Activated naive CD4-positive, alpha-beta T cell treated with anti-CD3 and anti-CD28 coated beads for 36 hours (primary cell): ENCODE results near the gene SLC37A3. TPM values are rescaled to one million over a fixed set of nuclear protein-coding genes. Genes with fewer than 3 reads are reported as not detected.
A peak's percentile ranks its signal among the peaks of the same experiment; 100 is the strongest.

Source experiments
- CTCF ChIA-PET: fragments of 350-600 bp; sonication (Branson Sonifier 250); formaldehyde crosslinking; loops from one replicate; lab custom pipeline; 2021; ENCODE audit warnings: antibody characterized with exemption; lab: Charles Lee
- DNase-seq: peaks from one replicate; pipeline ENCODE4 v3.0.0-alpha.2; 2020
- H3K27ac Mint-ChIP-seq: one replicate; pipeline ENCODE4 v1.8.0; 2021; ENCODE audit warnings: mild to moderate bottlenecking, mixed read lengths
- H3K27me3 Mint-ChIP-seq: one replicate; pipeline ENCODE4 v1.8.0; 2021; ENCODE audit warnings: low read depth, mixed read lengths
- H3K36me3 Mint-ChIP-seq: one replicate; pipeline ENCODE4 v1.8.0; 2021; ENCODE audit warnings: low read depth, mixed read lengths
- H3K4me1 Mint-ChIP-seq: one replicate; pipeline ENCODE4 v1.8.0; 2021; ENCODE audit warnings: low read depth, mixed read lengths
- H3K4me3 Mint-ChIP-seq: one replicate; pipeline ENCODE4 v1.8.0; 2021; ENCODE audit warnings: mild to moderate bottlenecking, moderate library complexity, mixed read lengths
- H3K9me3 Mint-ChIP-seq: one replicate; pipeline ENCODE4 v1.8.0; 2021; ENCODE audit warnings: mixed read lengths
- intact Hi-C: fragments of 100-400 bp; cut with micrococcal nuclease; formaldehyde crosslinking; loops from one replicate; pipeline ENCODE4 v1.15.1; 2023
- total RNA-seq, 2 experiments: library from RNA; stranded (reverse); gene quantifications; one replicate each; pipeline ENCODE4 v1.2.3, GENCODE V29; 2021

Gene SLC37A3
- total RNA-seq, 2 experiments from 2014 or later = 25.6 to 28.7 TPM

DNA sequence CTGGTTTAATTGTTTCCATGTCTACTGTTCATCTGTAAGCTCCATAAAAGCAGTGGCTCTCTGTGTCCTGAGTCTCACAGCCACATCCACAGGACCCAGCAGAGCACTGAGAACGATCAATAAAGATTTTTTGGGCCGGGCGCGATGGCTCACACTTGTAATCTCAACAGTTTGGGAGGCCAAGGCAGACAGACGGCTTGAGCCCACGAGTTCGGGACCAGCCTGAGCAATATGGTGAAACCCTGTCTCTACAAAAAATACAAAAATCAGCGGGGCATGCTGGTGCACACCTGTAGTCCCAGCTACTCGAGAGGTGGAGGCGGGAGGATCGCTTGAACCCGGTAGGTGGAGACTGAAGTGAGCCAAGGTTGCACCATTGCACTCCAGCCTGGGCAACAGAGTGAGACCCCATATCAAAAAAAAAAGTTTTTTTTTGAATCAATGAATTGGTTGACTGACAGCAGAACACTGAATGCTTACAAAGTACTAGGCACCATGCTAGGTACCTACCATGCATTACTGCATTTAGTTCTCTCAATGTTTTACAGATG, 4.5 kb downstream of the SLC37A3 start:
- Mint-ChIP-seq H3K27me3 (no peaks in the 10 kb centered on the region), H3K9me3 (no peaks in the 10 kb centered on the region), H3K36me3 (peaks cover 5% of the 10 kb centered on the region), H3K27ac (no peak overlapping the region), H3K4me3 (no peak overlapping the region), H3K4me1 (peaks cover 8% of the 10 kb centered on the region)
- intact Hi-C loops = loop anchor here (5.0 kb wide), 1 partner anchor 182 kb away; no protein-coding TSS in a partner anchor
- CTCF ChIA-PET = interaction anchor here (0.6 to 1.2 kb wide), 4 partner anchors 19 to 622 kb away, joined by 3 to 4 read pairs (median 3); no protein-coding TSS in a partner anchor
- DNase-seq = no peak

- Mint-ChIP-seq H3K4me1 (peaks cover 7% of the 10 kb centered on the region), H3K9me3 (no peaks in the 10 kb centered on the region), H3K27ac (no peak overlapping the region), H3K36me3 (peaks cover 5% of the 10 kb centered on the region), H3K4me3 (no peak overlapping the region), H3K27me3 (no peaks in the 10 kb centered on the region)
- no peak for DNase-seq
- CTCF ChIA-PET = no interaction called here
- intact Hi-C loops = loop anchor here (5.0 kb wide), 1 partner anchor 179 kb away; no protein-coding TSS in a partner anchor
Measured at GRCh38 chr7:140391634-140392033, 6.7 kb downstream of the SLC37A3 start.

- peak; percentile 55 for DNase-seq
- Mint-ChIP-seq H3K4me1 (peaks cover 1% of the 10 kb centered on the region), H3K36me3 (peaks cover 3% of the 10 kb centered on the region), H3K9me3 (no peaks in the 10 kb centered on the region), H3K27ac (no peak overlapping the region), H3K27me3 (no peaks in the 10 kb centered on the region), H3K4me3 (no peak overlapping the region)
- CTCF ChIA-PET = interaction anchor here (0.7 kb wide), 1 partner anchor 66 kb away, joined by 5 read pairs; no protein-coding TSS in a partner anchor
- intact Hi-C loops = loop anchor here (1.0 to 5.0 kb wide), 2 partner anchors 14 to 178 kb away; no protein-coding TSS in a partner anchor
Measured at GRCh38 chr7:140390466-140391190, 7.7 kb downstream of the SLC37A3 start.

DNA sequence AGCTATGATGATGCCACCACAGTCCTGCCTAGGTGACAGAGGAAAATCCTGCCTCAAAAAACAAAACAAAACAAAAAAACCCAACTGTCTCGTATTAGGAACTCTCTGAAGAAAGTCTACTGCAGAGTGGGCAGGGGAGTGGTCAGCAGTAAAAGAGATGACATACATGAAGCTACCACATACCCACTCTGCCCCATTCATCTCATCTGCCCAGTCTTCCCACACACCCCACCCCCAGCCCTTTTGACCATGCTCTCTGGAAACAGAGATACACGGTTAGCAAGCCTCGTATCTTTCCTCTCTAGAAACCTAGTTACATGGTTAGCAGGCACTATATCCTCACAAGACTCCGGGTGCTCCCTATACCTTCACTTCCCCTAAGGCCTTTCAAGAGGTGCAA, 8.3 kb downstream of the SLC37A3 start:
- no peaks in the 10 kb centered on the region for H3K27me3 Mint-ChIP-seq
- intact Hi-C loops = loop anchor here (1.0 to 5.0 kb wide), 2 partner anchors 14 to 178 kb away; no protein-coding TSS in a partner anchor
- peaks cover 3% of the 10 kb centered on the region for H3K36me3 Mint-ChIP-seq
- H3K4me1 Mint-ChIP-seq = peaks cover 7% of the 10 kb centered on the region
- CTCF ChIA-PET = interaction anchor here (0.7 kb wide), 1 partner anchor 67 kb away, joined by 5 read pairs; no protein-coding TSS in a partner anchor
- DNase-seq = no peak
- H3K9me3 Mint-ChIP-seq = no peaks in the 10 kb centered on the region
- no peak overlapping the region for H3K27ac Mint-ChIP-seq
- H3K4me3 Mint-ChIP-seq = no peak overlapping the region

GRCh38 chr7:140389445-140389844, 8.9 kb downstream of the SLC37A3 start:
- intact Hi-C loops = no loop called here
- DNase-seq = no peak
- Mint-ChIP-seq H3K4me3 (no peak overlapping the region), H3K27ac (peak overlapping the region; percentile 6), H3K9me3 (no peaks in the 10 kb centered on the region), H3K4me1 (peaks cover 12% of the 10 kb centered on the region), H3K27me3 (no peaks in the 10 kb centered on the region), H3K36me3 (peaks cover 3% of the 10 kb centered on the region)
- CTCF ChIA-PET = no interaction called here

DNA sequence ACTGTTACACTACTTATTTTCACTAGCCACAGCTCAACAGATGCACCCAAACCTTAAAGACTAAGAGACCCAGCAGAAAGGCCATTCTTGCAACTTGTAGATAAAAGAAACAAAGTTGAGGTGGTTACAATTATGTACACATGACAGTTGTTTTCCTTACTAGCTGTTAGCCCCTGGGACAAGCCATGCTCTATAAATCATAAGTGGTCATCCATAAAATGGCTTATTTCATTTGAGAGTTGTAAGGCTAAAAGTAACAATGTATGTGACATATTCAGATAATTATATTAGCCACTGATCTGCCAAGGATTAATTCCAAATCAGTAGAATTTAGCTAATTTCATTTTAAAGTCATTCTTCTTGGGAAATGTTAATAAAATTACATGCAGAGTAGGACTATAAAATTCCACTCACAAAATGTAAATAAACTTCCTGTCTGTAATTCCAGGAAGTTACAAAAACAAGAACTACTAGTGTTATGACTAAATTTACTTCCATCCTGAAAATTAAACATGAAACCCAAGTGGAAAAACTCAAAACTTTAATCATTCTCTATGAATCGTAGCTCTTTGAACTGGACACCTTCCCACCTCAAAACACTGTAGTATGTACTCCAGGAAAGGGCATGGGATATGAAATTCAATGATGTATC, 13.3 kb downstream of the SLC37A3 start:
- intact Hi-C loops = no loop called here
- peaks cover 13% of the 10 kb centered on the region for H3K36me3 Mint-ChIP-seq
- no peak overlapping the region for H3K4me3 Mint-ChIP-seq
- peaks cover 19% of the 10 kb centered on the region for H3K4me1 Mint-ChIP-seq
- no peak overlapping the region for H3K27ac Mint-ChIP-seq
- H3K27me3 Mint-ChIP-seq = no peaks in the 10 kb centered on the region
- no peak for DNase-seq
- CTCF ChIA-PET = interaction anchor here (1.2 to 1.7 kb wide), 2 partner anchors 9 to 59 kb away, joined by 4 read pairs; no protein-coding TSS in a partner anchor
- H3K9me3 Mint-ChIP-seq = no peaks in the 10 kb centered on the region

DNA sequence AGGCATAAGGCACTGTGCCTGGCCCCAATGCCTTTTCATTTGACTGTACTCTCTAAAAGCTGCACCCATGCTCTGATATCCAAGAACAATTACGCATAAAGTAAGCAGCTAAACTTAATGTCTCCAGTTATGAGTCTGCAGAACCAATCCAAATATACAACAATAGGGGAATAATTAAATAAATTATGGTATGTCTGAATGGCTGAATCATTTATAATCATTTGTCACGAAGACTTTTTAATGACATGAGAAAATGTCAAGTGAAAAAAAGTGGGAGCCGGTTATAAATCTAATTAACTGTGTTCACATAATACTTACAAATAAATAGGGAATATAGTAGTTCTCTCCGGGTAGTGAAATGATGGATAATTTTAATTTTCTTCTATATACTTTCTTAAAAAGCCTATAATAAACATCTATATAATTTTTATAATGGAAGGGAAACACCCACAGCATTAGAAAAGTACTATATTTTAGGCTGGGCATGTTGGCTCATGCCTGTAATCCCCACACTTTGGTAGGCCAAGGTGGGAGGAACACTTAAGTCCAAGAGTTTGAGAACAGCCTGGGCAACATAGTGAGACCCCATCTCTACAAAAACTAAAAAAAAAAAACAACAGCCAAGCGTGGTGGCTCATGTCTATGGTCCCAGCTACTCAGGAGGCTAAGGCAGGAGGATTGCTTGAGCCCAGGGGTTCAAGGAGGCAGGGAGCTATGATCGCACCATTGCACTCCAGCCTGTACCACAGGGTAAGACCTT, 14.2 kb downstream of the SLC37A3 start:
- DNase-seq = no peak
- peaks cover 24% of the 10 kb centered on the region for H3K4me1 Mint-ChIP-seq
- no peaks in the 10 kb centered on the region for H3K9me3 Mint-ChIP-seq
- no peak overlapping the region for H3K27ac Mint-ChIP-seq
- H3K27me3 Mint-ChIP-seq = no peaks in the 10 kb centered on the region
- CTCF ChIA-PET = interaction anchor here (0.6 to 0.7 kb wide), 3 partner anchors 109 to 1092 kb away, joined by 3 read pairs; no protein-coding TSS in a partner anchor
- H3K4me3 Mint-ChIP-seq = no peak overlapping the region
- intact Hi-C loops = no loop called here
- H3K36me3 Mint-ChIP-seq = peaks cover 14% of the 10 kb centered on the region

DNA sequence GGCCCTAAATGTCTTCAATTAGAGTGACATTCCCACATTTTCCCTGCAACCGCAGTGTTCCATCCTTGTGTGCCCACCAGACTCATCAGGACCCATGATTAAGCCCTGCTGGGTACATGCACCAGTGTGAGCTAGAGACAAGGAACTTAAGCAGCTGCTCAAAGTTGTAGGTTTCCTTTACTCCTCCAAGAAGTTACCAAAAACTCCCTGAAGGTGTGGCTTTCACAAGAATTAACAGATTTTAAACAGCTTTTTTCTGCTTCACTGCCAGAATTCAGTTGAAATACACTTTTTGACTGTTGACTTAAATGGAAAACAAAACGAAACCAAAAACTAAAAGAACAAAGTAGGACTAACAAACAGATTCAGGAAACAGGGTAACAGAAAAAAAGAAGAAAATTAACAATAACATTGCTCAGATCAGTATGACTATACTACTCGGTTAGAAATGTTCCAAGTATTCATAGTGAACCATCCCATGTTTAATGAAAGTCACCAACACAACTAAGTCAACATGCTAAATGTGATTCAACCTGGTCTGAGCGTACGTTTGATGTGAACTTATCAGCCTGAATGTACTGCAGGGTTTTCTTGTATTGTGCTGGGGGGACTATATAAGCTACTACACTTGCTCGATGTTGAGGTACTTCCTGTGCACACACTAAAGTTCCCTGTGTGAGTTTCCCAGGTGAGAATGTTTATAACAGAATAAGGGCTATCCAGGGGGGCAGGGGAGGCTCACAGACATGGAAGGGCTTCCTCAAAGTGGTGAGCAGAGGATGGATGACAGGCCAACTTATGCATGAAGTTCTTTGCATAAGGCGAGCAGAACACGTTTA, 22.2 kb downstream of the SLC37A3 start:
- peak overlapping the region; percentile 96 for H3K27ac Mint-ChIP-seq
- CTCF ChIA-PET = interaction anchor here (0.5 to 2.3 kb wide), 11 partner anchors 9 to 547 kb away, joined by 3 to 11 read pairs (median 4); no protein-coding TSS in a partner anchor
- peak overlapping the region; percentile 58 for H3K4me3 Mint-ChIP-seq
- intact Hi-C loops = loop anchor here (1.0 to 10.0 kb wide), 12 partner anchors 14 to 1362 kb away; partner anchors contain the start of genes AGK, NDUFB2, SLC37A3 and SSBP1
- H3K9me3 Mint-ChIP-seq = no peaks in the 10 kb centered on the region
- H3K36me3 Mint-ChIP-seq = peaks cover 25% of the 10 kb centered on the region
- peaks cover 37% of the 10 kb centered on the region for H3K4me1 Mint-ChIP-seq
- H3K27me3 Mint-ChIP-seq = no peaks in the 10 kb centered on the region
- peak; percentile 59 for DNase-seq

- Mint-ChIP-seq H3K27me3 (no peaks in the 10 kb centered on the region), H3K4me3 (peak overlapping the region; percentile 58), H3K36me3 (peaks cover 25% of the 10 kb centered on the region), H3K9me3 (no peaks in the 10 kb centered on the region), H3K27ac (peak overlapping the region; percentile 96), H3K4me1 (peaks cover 37% of the 10 kb centered on the region)
- intact Hi-C loops = loop anchor here (10.0 kb wide), 1 partner anchor 1179 kb away; the partner anchor contains the start of gene AGK
- CTCF ChIA-PET = interaction anchor here (0.7 to 2.3 kb wide), 7 partner anchors 18 to 548 kb away, joined by 3 to 11 read pairs (median 4); no protein-coding TSS in a partner anchor
- DNase-seq = no peak
Measured at GRCh38 chr7:140375323-140375722, 23.0 kb downstream of the SLC37A3 start.

DNA sequence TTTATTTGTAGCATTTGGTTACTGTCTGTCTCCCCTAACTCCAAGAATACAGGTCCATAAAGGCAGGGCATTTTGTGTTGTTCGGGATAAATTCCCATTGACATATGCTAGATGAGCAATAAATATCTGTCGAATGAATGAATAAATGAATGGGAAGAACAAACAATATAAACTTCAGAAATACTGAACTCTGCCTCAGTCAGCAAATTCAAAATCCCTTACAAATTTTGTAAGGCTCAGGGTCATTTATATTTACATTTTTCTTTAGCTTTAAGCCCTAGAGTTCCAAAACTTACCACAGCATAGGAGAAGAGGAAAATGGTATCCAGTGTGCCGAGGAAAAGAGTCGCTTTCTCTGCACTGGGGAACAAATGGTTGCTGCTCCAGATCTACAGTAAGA, 29.0 kb downstream of the SLC37A3 start:
- no peak for DNase-seq
- Mint-ChIP-seq H3K9me3 (no peaks in the 10 kb centered on the region), H3K4me1 (peaks cover 2% of the 10 kb centered on the region), H3K4me3 (no peak overlapping the region), H3K27ac (no peak overlapping the region), H3K27me3 (no peaks in the 10 kb centered on the region), H3K36me3 (peaks cover 19% of the 10 kb centered on the region)
- CTCF ChIA-PET = no interaction called here
- intact Hi-C loops = no loop called here

DNA sequence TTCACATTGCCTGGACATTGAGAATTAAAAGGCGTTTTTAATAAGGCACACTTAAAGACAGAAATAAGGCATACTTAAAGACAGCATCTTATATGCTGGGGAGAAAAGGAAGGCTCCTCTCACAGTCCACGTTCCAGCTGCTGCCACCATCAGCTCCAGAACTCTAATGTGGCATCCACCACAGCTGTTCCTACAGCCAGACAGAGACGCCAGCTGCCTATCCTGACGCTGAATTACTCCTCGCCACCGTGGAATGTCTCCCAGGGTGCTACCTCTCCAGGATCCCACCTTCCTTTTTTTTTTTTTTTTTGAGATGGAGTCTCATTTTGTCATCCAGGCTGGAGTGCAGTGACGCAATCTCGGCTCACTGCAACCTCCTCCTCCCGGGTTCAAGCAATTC, 30.8 kb downstream of the SLC37A3 start:
- H3K27ac Mint-ChIP-seq = no peak overlapping the region
- no peaks in the 10 kb centered on the region for H3K9me3 Mint-ChIP-seq
- no peak overlapping the region for H3K4me3 Mint-ChIP-seq
- DNase-seq = no peak
- no peaks in the 10 kb centered on the region for H3K27me3 Mint-ChIP-seq
- no peaks in the 10 kb centered on the region for H3K4me1 Mint-ChIP-seq
- intact Hi-C loops = no loop called here
- peaks cover 18% of the 10 kb centered on the region for H3K36me3 Mint-ChIP-seq
- CTCF ChIA-PET = interaction anchor here (0.7 kb wide), 1 partner anchor 8 kb away, joined by 3 read pairs; no protein-coding TSS in a partner anchor
